A172 (cell line): ENCODE results near the gene POU5F1. TPM values are rescaled to one million over a fixed set of nuclear protein-coding genes. Genes with fewer than 3 reads are reported as not detected.

Experiments used
- DNase-seq: peaks from one replicate; pipeline ENCODE4 v3.0.0-alpha.2; 2015; ENCODE audit warnings: low spot score
- total RNA-seq: library from RNA; depleted of rRNA; stranded (reverse); fragments of >200 nt; shearing (Covaris generic); gene quantifications from 2 replicates; pipeline ENCODE4 v1.2.3, GENCODE V29; 2014; rRNA removed

Gene POU5F1
- total RNA-seq, 1 experiment from 2014 or later = not detected

DNA sequence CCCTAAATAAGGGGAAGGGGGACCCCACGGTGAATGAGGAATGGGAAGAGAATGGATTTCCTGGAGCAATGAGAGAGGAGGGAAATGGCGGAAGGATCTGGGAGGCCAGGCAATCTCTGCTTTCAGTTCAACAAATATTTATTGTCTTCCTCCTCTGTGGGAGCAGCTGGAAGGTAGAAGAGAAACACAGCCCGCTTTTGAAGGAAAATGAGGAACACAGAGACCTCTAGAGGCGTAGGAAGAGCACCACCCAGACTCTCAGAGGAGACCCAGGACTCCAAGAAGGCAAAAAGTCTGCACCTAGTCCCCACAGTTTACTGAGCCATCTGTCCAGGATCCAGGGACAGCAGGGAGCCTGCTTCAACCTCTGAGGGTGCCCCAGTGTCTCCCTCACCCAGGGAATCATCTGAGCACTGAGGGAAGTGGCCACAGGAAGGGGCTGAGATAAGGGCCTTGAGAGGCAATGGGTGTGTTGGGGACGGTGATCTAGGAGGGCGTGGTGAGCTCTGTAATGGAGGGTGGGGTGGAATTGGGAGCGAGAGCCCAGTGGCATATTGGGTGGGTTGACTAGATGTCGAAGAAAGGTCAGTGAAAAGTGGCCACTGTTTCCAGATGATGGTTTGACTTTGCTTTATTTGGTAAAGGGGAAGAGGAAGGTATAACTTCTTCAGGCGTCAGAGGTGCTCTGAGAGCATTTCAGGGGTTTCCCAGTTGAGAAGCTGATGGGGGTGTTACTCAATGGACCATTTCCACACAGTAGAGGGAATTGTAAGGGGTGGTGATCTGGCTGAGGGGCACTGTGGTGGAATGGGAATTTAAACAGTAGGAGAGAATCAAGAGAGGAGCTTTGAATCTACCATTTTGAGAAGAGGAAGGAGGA is 55.3 kb downstream of the POU5F1 start:
- DNase-seq = peak; percentile 68

DNA sequence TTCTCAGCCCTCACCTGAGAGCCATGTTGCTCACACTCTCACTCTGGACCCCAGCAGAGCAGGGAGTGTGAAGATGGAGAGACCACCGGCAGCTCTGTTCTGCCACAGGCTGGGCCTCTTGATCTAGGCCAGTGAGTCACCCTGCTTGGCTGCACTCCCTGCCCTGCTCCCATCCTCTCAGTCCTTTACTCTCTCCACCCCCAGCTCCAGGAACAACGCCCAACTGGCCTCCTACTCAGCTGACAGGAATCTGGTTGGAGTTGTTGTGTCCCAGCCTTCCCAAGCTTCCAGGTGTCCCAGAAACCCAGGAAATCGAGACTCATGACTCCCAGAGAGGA is 56.0 kb downstream of the POU5F1 start, which contains the start of gene PSORS1C1:
Gene PSORS1C1, plus strand, starts transcription at position 260 of the 338 bp plus-strand sequence. CDS start 14,833 bp downstream, outside the sequence.
- DNase-seq = peak; percentile 96

Other genes starting within 250 kb of the POU5F1 start
- not detected in 2 replicates for gene SFTA2, start 238.5 kb downstream of the POU5F1 start, total RNA-seq
- gene MUCL3, start 229.7 kb downstream of the POU5F1 start, total RNA-seq = 0.43 TPM in 1 of 2 replicates, not detected in the other
- not detected in 2 replicates for gene MUC21, start 187.0 kb downstream of the POU5F1 start, total RNA-seq
- gene MUC22, start 160.2 kb downstream of the POU5F1 start, total RNA-seq = 0.14 TPM in 1 of 2 replicates, not detected in the other
- gene C6orf15, start 58.1 kb downstream of the POU5F1 start, total RNA-seq = 2.4 TPM in 2 replicates
- 1.1 and 3.4 TPM in 2 replicates for gene PSORS1C1, start 55.9 kb downstream of the POU5F1 start, total RNA-seq
- not detected in 2 replicates for gene CDSN, start 50.2 kb downstream of the POU5F1 start, total RNA-seq
- gene PSORS1C2, start 31.6 kb downstream of the POU5F1 start, total RNA-seq = not detected in 2 replicates
- 18.9 and 24.8 TPM in 2 replicates for gene CCHCR1, start 12.9 kb downstream of the POU5F1 start, total RNA-seq
- 62.6 and 68.5 TPM in 2 replicates for gene TCF19, start 12.1 kb downstream of the POU5F1 start, total RNA-seq
- 441 and 534 TPM in 2 replicates for gene HLA-C, start 101.4 kb upstream of the POU5F1 start, total RNA-seq
- 284 and 365 TPM in 2 replicates for gene HLA-B, start 186.5 kb upstream of the POU5F1 start, total RNA-seq
- 60.3 and 67.6 TPM in 2 replicates for gene MICA, start 232.9 kb upstream of the POU5F1 start, total RNA-seq